Panc1 (cell line): ENCODE results near the gene UTS2R. TPM values are rescaled to one million over a fixed set of nuclear protein-coding genes. Genes with fewer than 3 reads are reported as not detected.
"Not testable (repeated sequence)": the region's sequence is repeated elsewhere in the genome, so short reads cannot be mapped to it uniquely, and the experiment has no call there.

Source experiments
- ATAC-seq: fragments of 200-7000 bp; cut with Tn5 transposase; 2 replicates; pipeline ENCODE4 v1.9.1; 2020; ENCODE audit warnings: mild to moderate bottlenecking, moderate library complexity
- BruUV-seq: library from RNA; stranded (reverse); fragments of 400-500 nt; replicated peaks from 2 replicates; lab custom pipeline; 2021; lab: Mats Ljungman, UMichigan
- CTCF ChIA-PET: fragments of 300-600 bp; sonication (Branson Sonifier 250); formaldehyde crosslinking; loops from one replicate; lab custom pipeline; 2022; ENCODE audit warnings: antibody characterized with exemption; lab: Charles Lee
- POLR2A ChIA-PET: fragments of 300-600 bp; sonication (Branson Sonifier 250); formaldehyde crosslinking; loops from one replicate; lab custom pipeline; 2022; ENCODE audit warnings: antibody characterized with exemption; lab: Charles Lee
- DNase-seq: peaks from one replicate; pipeline ENCODE4 v3.0.0-alpha.2; 2010; ENCODE audit warnings: low read depth, low spot score
- H3K27ac ChIP-seq: 2 replicates; pipeline ENCODE4 v1.5.1; 2011; ENCODE audit warnings: mild to moderate bottlenecking, low read length, inconsistent platforms
- H3K27me3 ChIP-seq: fragments of 200-500 bp; sonication (Bioruptor generic); 2 replicates; pipeline ENCODE4 v1.6.0; 2014; ENCODE audit warnings: low read length, inconsistent platforms; ENCODE audit not compliant: control insufficient read depth, insufficient read depth
- H3K36me3 ChIP-seq: fragments of 200-500 bp; sonication (Bioruptor generic); 2 replicates; pipeline ENCODE4 v1.5.1; 2014; ENCODE audit warnings: inconsistent platforms, mild to moderate bottlenecking, low read length, moderate library complexity; ENCODE audit not compliant: control insufficient read depth, insufficient read depth
- H3K4me1 ChIP-seq: 2 replicates; pipeline ENCODE4 v1.5.1; 2011; ENCODE audit warnings: inconsistent platforms, mild to moderate bottlenecking, low read length, moderate library complexity; ENCODE audit not compliant: control insufficient read depth, insufficient read depth
- H3K4me3 ChIP-seq, 2 experiments: 2 replicates each; pipeline ENCODE4 v1.5.1; 2011 to 2012; ENCODE audit warnings: low read depth in 2 of 2, low read length in 2 of 2, mild to moderate bottlenecking in 2 of 2, inconsistent platforms in 1 of 2, moderate library complexity in 1 of 2
- H3K9me3 ChIP-seq: fragments of 200-500 bp; sonication (Bioruptor generic); 2 replicates; pipeline ENCODE4 v1.5.1; 2014; ENCODE audit warnings: low read depth, mild to moderate bottlenecking, inconsistent platforms, low read length, moderate library complexity; ENCODE audit not compliant: control insufficient read depth, insufficient read depth
- CTCF ChIP-seq: fragments of 450-650 bp; IDR thresholded peaks from 2 replicates; pipeline ENCODE4 v1.5.1; 2017; ENCODE audit warnings: mild to moderate bottlenecking
- POLR2AphosphoS5 ChIP-seq: IDR thresholded peaks from 2 replicates; pipeline ENCODE4 v1.6.1; 2012; ENCODE audit warnings: mild to moderate bottlenecking, low read depth, low read length, moderate library complexity
- REST ChIP-seq, 2 experiments: IDR thresholded peaks; 2 replicates each; pipeline ENCODE4 v1.6.1; 2011 to 2012; ENCODE audit warnings: low read depth in 2 of 2, control low read depth in 1 of 2, low read length in 1 of 2, mild to moderate bottlenecking in 1 of 2, moderate library complexity in 1 of 2; ENCODE audit not compliant: insufficient read depth in 1 of 2
- SIN3A ChIP-seq: IDR thresholded peaks from 2 replicates; pipeline ENCODE4 v1.6.1; 2012; ENCODE audit warnings: low read depth, mild to moderate bottlenecking, low read length, moderate library complexity, borderline replicate concordance; ENCODE audit not compliant: insufficient read depth
- TCF7L2 ChIP-seq: IDR thresholded peaks from 2 replicates; pipeline ENCODE4 v1.6.1; 2011; ENCODE audit warnings: mild to moderate bottlenecking, low read depth, low read length, inconsistent platforms
- in situ Hi-C: cut with HindIII; loops from 2 replicates; pipeline ENCODE4 v1.10.0; 2016; ENCODE audit warnings: low sequenced_read_pairs, low pct_unique_long_range_greater_than_20kb
- intact Hi-C: fragments of 100-400 bp; cut with micrococcal nuclease; formaldehyde crosslinking; loops from one replicate; pipeline ENCODE4 v1.10.0; 2022; ENCODE audit not compliant: unreplicated experiment
- total RNA-seq: library from RNA; stranded (reverse); gene quantifications from one replicate; pipeline ENCODE4 v1.2.1, GENCODE V29; 2021; ENCODE audit not compliant: unreplicated experiment

The UTS2R gene
- total RNA-seq, 1 experiment from 2014 or later = 0.39 TPM

- Histone ChIP-seq H3K4me1 (no peaks in the 10 kb centered on the region), H3K9me3 (no peaks in the 10 kb centered on the region), H3K4me3 (no peak overlapping the region), H3K36me3 (no peaks in the 10 kb centered on the region), H3K27me3 (no peaks in the 10 kb centered on the region), H3K27ac (no peak overlapping the region)
- ChIA-PET CTCF (no interaction called here), POLR2A (interaction anchor here (1.1 kb wide), 1 partner anchor 11 kb away, joined by 6 read pairs; no protein-coding TSS in a partner anchor)
- TF ChIP-seq POLR2AphosphoS5 (no peak), REST (IDR thresholded peaks at IDR 0.05; ENCODE audit: insufficient read depth in 1 of 2, low read depth in 2 of 2, low read length in 1 of 2) (no peak), TCF7L2 (no peak), CTCF (no peak), SIN3A (no peak)
- DNase-seq (no peak), ATAC-seq (peak; percentile 22; the same call in 1 of the 2 replicates)
- BruUV-seq = no TSS peak
- in situ Hi-C loops = no loop called here
- intact Hi-C loops = no loop called here
These were observed 895 bp downstream of the UTS2R start for GRCh38 chr17:82372249-82373071.

GRCh38 chr17:82373072-82373452, 1.5 kb downstream of the UTS2R start:
- H3K27me3 ChIP-seq, H3K4me1 ChIP-seq, H3K4me3 ChIP-seq, H3K36me3 ChIP-seq, intact Hi-C loops, CTCF ChIA-PET, in situ Hi-C loops, H3K27ac ChIP-seq, DNase-seq, H3K9me3 ChIP-seq, BruUV-seq, ATAC-seq: not testable (repeated sequence)
- POLR2A ChIA-PET = interaction anchor here (1.1 kb wide), 1 partner anchor 11 kb away, joined by 6 read pairs; no protein-coding TSS in a partner anchor
